HG02678 (cell line): ENCODE results near the gene CDK8.
A peak's percentile ranks its signal among the peaks of the same experiment; 100 is the strongest.
"Not testable (repeated sequence)": the region's sequence is repeated elsewhere in the genome, so short reads cannot be mapped to it uniquely, and the experiment has no call there.

Source experiments
- ATAC-seq: cut with Tn5 transposase; IDR thresholded peaks from one replicate; pipeline ENCODE4 v1.9.1; 2021; ENCODE audit warnings: mild to moderate bottlenecking, moderate library complexity; ENCODE audit not compliant: unreplicated experiment

The CDK8 gene

DNA sequence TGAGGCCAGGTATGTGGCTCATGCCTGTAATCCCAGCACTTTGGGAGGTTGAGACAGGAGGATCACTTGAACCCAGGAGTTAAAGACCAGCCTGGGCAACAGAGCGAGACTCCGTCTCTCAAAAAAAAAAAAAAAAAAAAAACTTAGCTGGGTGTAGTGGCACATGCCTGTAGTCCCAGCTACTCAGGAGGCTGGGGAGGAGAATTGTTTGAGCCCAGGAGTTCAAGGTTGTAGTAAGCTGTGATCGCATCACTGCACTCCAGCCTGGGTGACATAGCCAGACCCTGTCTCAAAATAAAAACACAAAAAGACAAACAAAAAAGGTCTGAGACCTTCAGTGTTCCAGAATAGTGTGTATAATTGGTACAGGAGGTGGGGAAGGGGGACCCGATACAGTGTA, 1.9 kb upstream of the CDK8 start:
- ATAC-seq = not testable (repeated sequence)

DNA sequence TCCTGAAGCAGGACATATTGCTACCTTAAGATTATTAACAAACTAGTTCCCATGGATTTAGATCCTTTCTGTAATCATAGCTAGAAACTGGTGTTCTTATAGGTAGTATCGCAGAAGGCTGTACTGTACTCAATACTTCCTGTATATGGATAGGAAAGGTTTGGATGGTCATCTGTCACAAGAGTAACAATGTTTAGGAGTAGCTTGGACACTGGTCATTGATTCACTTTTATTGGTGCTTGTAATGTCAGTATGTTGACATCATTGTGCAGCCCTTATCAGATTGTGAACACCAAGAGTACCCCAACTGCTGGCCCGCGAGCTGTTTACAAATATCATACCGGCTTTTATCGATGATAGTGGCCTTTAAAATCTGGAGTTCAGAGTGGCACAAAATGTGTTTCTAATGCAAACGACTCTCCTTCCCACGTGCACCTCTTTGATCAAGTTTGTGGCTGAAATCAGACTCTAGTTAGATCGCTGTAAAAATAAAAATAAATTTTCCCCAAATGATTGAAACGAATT, 605 bp upstream of the CDK8 start:
- no peak for ATAC-seq

DNA sequence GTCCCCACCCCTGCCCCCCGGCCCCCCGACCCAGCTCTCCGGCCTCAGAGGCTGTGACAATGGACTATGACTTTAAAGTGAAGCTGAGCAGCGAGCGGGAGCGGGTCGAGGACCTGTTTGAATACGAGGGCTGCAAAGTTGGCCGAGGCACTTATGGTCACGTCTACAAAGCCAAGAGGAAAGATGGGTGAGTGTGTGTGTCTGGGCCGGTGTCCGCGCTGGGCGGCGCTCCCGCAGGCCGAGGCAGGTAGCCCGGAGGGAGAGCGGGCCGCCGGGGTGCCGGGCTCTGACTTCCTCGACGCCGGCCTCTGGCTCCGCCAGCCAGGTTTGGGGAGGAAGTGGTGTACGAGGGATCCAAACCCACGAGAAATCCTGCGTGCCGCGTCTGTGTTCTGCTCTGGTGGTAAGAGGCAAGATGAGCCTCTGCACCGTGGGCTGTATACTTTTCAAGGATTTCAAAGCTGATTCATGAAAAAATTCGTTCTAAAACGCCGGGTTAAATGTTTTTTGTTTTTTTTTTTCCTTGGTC, 718 bp downstream of the CDK8 start:
- ATAC-seq = peak; percentile 28

DNA sequence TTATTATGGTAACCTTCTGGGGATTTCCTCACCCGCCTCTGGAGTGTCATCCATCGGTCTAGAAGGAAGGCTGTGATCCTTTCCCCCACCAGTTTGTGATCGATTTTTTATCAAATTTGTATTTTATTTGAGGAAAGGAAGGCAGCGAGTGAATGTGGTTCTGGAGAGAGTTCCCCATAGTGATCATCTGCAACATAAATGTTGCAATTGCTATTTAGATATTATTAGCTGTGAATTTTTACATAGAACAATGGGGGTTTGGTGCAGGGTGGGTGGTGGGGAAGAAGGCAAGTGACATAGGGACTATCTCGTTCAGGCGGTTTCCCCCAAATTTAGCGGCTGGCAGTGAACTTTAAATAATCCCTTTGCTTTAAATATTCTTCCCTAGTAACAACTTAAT, 1.2 kb downstream of the CDK8 start:
- ATAC-seq = no peak

DNA sequence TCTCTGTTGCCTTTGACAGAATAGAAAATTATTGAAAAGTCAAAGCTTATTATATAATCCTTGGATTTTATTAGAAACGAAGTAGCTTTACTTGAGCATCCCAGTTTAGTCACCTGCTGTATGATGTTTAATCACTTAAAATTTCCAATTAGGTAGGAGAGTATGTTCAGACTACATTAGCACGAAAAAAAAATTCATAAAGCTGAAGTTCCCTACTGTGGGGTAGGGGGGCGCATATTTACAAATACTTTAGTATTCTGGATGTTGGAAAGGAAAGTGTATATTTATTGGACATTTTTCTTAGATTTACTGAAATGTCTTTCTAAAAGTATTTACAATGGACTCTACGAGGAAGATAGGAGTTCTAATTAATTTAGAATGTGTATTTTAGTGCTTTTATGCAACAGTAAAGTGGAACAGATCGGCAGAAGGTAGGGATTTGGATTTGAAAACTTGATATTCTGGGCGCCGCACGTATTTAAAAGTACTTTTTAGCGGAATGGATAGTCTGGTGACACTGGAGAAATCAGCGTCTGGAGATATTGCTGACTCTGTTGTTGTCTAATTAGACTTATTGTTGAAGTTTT, 1.9 kb downstream of the CDK8 start:
- no peak for ATAC-seq

DNA sequence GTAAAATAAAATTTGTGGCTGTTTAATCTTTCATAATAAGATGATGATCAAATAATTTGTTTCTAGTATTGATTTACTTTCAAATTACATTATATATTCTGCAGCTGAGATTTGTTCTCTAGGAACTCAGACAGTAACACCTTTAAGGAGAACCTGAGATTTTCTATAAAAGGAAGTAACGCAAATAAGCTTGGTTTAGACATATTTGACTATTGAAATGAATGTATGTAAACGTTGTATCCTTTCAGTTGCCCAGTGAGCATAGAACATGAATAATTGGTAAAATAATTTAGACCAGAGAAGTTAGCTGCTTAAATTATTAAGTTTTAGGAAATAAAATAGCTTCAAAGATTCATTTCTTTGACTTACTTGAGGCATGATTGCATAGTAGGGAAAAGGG, 3.1 kb downstream of the CDK8 start:
- no peak for ATAC-seq

DNA sequence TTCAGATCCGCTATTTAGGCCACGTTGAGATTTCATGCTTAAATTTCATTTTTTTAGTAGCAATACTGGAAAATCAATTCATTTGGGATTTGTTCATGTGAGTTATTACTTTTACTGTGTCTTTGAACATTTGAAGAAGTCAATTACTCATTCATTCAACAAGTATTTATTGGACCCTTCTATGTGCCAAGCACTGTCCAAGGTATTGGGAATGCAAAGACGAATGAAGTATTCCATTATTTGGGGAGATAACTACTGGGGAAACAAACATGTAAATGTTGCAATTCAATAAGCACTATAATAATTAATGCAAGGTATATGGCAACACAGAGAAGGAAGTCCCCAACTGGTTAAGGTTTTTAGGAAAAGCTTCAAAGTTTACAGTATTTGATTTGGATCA, 5.7 kb downstream of the CDK8 start:
- ATAC-seq = no peak

DNA sequence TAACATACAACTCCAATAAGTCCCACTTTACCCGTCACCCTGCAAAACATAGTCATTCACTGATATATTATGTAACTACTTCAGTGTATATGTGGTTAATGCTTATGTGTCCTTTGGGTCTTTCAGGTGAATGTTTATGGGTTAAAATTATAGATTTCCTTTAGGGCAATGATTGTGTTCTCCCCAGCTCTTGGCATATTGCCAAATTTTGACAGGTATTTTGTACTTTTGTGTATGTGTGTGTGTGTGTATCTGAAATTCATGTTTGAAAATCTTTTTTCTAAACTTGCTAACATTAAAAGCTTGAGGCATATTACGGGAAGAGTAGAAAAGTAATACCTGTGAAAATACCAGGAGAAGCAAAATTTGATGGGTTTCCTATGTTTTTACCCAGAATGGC, 8.2 kb downstream of the CDK8 start:
- no peak for ATAC-seq

DNA sequence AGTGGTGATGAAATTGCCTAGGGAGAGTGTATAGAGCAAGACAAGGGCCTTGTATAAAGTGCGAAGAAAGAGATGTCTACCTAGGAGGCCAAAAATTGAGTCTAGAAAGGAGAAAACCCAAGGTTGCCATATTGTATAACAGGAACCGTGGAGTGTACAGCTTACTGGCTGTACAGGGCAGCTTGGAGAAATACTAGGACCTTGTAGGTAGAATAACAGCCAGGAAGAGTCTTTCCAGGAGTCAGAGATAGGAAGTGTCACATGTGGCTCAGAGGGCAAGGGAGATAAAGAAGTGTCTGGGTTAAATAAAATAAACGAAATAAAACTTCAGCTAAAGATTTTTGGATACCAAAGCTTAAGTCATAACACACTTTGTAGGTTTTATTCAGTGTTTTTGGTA, 12.4 kb downstream of the CDK8 start:
- no peak for ATAC-seq

DNA sequence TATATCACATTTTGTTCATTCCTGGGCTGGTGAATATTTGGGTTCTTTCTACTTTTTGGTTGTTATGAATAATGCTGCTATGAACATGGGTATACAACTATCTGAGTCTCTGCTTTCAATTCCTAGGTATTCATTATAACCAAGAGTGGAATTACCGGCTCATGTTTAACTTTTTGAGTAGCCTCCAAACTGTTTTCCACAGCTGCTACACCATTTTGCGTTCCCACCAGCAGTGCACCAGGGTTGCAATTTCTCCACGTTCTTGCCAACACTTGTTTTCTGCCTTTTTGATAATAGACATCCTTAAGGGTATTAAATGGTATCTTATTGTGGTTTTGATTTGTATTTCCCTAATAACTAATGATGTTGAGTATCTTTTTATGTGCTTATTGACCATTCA, 16.8 kb downstream of the CDK8 start:
- no peak for ATAC-seq

DNA sequence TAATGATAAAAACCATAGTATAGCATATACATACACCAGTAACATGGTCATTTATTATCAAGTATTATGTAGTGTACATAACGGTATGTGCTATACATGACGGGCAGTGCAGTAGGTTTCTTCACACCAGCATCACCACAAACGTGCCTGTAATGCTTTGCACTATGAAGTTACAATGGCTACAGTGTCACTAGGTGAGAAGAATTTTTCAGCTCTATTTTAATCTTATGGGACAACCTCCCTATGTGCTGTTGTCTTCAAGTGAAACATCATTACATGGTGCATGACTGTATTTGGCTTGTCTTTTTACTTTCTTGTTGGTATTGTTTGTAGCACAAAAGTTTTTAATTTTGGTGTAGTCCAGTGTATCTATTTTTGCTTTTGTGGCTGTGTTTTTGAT, 18.7 kb downstream of the CDK8 start:
- ATAC-seq = no peak

DNA sequence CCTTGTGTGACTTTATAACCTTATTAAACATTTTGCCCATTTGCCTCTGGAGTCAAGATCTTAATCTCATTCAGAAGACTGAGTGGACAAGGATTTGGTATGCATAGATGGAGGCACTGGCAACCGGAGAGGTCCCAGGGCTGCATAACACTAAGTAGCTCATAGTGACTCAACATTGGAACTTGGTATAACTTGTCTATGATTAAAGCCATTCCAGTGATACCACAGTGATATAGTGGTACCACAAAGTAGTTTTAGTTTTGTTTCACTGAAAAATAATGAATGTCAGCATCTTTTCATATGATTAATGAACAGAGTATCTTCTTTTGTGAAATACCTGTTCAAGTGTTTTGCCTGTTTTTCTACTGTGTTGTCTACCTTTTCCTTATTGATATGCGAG, 26.4 kb downstream of the CDK8 start:
- no peak for ATAC-seq

DNA sequence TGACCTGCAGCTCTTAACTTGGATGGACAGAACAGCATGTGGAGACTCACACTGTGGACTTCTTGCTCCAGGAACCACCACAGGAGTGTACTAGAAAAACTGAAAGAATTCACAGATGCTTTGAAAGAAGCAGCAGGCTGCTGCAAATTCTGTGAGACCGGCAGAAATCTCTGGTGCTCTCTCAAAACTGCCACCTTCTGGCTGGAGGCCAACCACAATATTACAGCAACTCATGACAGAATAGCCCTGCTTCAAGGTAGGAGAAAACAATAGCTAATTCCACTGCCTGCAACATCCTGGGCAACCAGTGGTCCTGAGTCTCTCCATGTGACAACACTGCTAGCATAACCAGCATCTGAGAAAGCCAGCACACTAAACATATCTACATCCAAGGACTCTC, 26.9 kb downstream of the CDK8 start:
- no peak for ATAC-seq

DNA sequence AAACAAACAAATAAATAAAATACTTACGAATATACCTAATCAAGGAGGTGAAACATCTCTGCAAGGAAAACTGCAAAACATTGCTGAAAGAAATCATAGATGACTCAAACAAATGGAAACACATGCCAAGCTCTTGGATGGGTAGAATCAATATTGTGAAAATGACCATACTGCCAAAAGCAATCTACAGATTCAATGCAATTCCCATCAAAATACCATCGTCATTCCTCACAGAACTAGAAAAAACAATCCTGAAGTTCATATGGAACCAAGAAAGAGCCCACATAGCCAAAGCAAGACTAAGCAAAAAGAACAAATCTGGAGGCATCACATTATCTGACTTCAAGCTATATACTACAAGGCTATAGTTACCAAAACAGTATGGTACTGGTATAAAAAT, 32.0 kb downstream of the CDK8 start:
- ATAC-seq = not testable (repeated sequence)

DNA sequence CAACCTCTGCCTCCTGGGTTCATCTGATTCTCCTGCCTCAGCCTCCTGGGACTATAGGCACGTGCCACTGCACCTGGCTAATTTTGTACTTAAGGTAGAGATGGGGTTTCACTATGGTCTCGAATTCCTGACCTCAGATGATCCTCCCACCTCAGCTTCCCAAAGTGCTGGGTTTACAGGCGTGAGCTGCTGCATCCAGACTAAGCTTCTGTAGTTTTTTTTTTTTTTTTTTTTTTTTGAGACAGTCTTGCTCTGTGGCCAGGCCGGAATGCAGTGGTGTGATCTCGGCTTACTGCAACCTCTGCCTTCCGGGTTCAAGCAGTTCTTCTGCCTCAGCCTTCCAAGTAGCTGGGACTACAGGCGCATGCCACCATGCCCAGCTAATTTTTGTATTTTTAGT, 34.9 kb downstream of the CDK8 start:
- not testable (repeated sequence) for ATAC-seq

DNA sequence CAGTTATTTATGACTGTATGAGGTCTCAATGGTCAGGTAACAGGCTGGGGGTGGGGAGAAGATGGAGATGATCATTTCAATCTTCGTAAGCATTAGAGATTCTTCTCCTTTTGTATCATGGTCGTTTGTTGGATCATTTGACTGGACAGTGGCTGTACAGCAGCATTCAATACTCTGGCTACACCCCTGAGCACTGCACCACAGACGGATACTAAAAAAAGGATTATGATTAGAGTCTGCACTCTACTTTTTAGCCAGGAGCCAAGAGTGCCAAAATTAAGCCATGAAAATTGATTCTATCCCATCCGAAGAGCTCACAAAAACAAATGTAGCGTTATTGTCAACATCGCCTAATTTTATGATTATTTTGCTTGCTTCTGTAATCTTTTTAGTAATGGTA, 41.9 kb downstream of the CDK8 start:
- no peak for ATAC-seq

DNA sequence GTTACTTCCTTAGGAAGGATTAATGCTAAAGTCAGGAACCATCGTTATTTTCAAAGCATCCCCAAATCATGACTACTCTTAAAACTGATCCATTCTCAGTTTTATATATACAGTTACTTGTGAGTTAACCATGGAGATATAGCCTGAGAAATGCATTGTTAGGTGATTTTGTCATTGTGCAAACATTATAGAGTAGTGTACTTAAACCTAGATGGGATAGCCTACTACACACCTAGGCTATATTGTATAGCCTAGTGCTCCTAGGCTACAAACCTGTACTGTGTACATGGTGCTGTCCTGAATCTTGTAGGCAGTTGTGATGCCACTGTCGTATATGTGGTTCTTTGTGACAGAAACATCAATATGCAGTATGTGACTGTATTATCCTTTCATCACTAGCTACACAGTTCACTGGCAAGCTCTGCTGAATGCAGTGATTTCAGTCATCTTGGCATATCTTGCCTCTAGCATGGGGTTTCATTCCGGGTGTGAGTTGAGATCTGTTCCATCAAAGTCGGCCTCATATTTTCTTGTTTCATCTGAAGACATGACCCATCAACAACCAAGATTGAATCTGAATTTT, 45.3 kb downstream of the CDK8 start:
- ATAC-seq = no peak

DNA sequence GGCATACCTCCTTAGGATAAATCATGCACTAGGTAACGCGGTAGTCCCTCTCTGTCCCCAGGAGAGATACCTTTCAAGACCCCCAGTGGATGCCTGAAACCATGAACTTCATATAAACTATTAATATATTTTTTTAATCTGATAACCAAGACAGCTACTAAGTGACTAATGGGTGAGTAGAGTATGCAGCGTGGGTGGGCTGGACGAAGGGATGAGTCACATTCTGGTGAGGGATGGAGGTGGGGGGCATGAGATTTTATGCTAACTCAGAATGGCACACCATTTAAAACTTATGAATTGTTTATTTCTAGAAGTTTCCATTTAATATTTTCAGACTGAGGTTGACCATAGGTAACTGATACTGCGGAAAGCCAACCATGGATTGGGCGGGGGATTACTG, 46.2 kb downstream of the CDK8 start:
- no peak for ATAC-seq

DNA sequence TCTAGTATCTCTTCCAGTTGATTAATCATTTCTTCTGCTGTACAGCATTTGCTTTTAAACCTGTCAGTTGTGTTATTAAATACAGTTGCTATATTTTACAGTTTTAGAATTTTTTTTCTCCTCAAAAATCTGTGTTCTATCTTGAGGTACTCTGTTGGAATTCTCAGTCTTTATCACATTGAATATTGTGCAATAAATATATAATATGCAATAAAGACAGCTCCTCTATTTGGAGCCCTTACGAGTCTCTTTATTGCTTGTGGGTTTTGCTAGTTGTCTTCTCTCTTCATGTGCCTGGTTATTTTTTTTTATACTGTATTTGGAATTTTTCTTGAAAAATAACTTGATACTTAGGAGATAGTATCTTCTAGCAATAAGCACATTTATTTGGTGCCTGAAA, 51.7 kb downstream of the CDK8 start:
- ATAC-seq = no peak

DNA sequence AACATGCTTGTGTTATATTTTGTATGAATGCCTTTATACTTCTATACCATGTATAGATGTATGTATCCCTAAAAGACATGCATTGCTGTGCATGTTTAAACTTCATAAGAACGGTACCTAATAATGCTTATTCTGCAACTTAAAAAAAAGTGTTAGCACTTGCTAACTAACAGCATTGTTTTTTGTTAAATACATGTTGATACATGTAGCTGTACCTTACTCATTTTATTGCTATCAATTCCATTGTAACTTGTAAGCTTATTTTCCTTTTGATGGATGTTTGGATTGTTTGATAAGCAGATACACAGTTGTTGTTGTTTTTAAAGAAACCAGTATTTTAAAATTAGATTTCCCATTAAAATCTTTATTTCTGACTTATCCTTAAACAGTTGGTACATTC, 53.8 kb downstream of the CDK8 start:
- no peak for ATAC-seq

DNA sequence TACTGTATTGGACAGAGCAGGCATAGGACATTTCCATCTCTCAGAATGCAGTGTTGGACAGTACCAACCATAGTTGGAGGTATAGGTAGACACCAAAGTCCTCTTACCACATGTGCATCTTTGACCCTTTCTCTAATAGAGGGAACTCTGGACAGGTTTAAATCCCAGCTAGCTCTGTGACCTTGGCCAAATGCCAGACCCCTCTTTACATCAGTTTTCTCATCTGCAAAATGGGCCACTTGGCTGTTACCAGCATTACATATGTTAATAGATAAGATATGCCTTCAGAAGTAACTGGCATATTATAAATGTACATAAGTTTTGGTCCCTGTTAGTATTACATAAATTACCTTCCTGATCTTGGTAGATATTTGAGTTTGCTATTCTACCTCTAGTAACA, 54.3 kb downstream of the CDK8 start:
- no peak for ATAC-seq

DNA sequence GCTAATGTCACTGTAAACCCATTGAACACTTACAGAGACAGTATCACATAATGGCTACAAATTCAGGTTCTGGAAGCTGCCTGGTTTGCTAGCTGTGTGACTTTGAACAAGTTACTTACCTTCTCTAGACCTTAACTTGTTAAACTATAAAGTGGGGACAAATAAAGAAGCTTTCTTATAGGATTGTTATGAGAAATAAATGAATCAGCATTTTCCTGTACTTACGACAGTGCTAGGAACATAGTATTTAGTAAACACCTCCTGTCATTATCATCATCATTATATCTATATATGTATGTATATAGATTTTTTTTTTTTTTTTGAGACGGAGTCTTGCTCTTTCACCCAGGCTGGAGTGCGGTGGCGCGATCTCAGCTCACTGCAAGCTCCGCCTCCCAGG, 54.9 kb downstream of the CDK8 start:
- no peak for ATAC-seq

DNA sequence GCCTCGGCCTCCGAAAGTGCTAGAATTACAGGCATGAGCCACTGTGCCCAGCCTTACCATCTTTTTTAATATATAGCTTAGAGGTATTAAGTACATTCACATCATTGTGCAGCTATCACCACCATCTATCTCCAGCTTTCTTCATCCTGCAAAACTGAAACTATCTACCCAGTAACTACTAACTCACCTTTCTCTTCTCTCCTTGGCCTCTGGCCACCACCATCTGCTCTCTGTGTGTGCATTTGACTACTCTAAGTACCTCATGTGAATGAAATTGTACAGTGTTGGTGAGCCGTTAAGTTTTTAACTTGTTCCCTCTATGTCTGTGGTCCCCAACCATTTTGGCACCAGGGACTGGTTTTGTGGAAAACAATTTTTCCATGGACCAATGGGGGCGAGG, 56.1 kb downstream of the CDK8 start:
- no peak for ATAC-seq
